Activated CD8-positive, alpha-beta memory T cell treated with anti-CD3 and anti-CD28 coated beads, Interleukin-2, amount 50 U/mL, for 24 hours (primary cell): ENCODE results near the gene VAMP5.

Experiments used
- DNase-seq: peaks from one replicate; pipeline ENCODE4 v3.0.0-alpha.2; 2020; ENCODE audit errors: extremely low read depth

The VAMP5 gene

GRCh38 chr2:85635636-85636035 is 51.4 kb downstream of the VAMP5 start:
- no peak for DNase-seq

- no peak for DNase-seq
Measured at GRCh38 chr2:85642725-85643124, 58.5 kb downstream of the VAMP5 start.
